Stimulated activated naive CD8-positive, alpha-beta T cell treated with anti-CD3 and anti-CD28 coated beads, Interleukin-15, amount 100 ng/mL, for 72 hours (primary cell): ENCODE data around the gene WDFY3.
"Not testable (repeated sequence)": the region's sequence is repeated elsewhere in the genome, so short reads cannot be mapped to it uniquely, and the experiment has no call there.

ENCODE experiments used
- ATAC-seq: fragments of 150-1000 bp; cut with Tn5 transposase; 2 replicates; pipeline ENCODE4 v1.10.0; 2021; ENCODE audit warnings: mild to moderate bottlenecking, moderate library complexity
- DNase-seq, 2 donors: peaks; one replicate each; pipeline ENCODE4 v3.0.0; 2021 to 2022
- H3K27ac Mint-ChIP-seq, 2 donors: one replicate each; pipeline ENCODE4 v1.8.0; 2022; ENCODE audit warnings: mild to moderate bottlenecking in 2 of 2, mixed read lengths in 2 of 2, moderate library complexity in 2 of 2
- H3K27me3 Mint-ChIP-seq: one replicate; pipeline ENCODE4 v1.8.0; 2022; ENCODE audit warnings: mixed read lengths
- H3K4me1 Mint-ChIP-seq: one replicate; pipeline ENCODE4 v1.8.0; 2022; ENCODE audit warnings: mild to moderate bottlenecking, mixed read lengths
- H3K4me3 Mint-ChIP-seq, 2 donors: one replicate each; pipeline ENCODE4 v1.8.0; 2022; ENCODE audit warnings: mild to moderate bottlenecking in 2 of 2, mixed read lengths in 2 of 2, moderate library complexity in 1 of 2
- H3K9me3 Mint-ChIP-seq, 2 donors: one replicate each; pipeline ENCODE4 v1.8.0; 2022; ENCODE audit warnings: mixed read lengths in 2 of 2

Gene WDFY3

GRCh38 chr4:84678976-84679744 lies 287.3 kb downstream of the WDFY3 start:
- H3K4me3 Mint-ChIP-seq: no peak overlapping the region
- peaks cover 10% of the 10 kb centered on the region for H3K27me3 Mint-ChIP-seq
- H3K27ac Mint-ChIP-seq: no peak overlapping the region
- DNase-seq (no peak), ATAC-seq (no peak)
- peaks cover 21% of the 10 kb centered on the region for H3K4me1 Mint-ChIP-seq
- H3K9me3 Mint-ChIP-seq: no peaks in the 10 kb centered on the region

GRCh38 chr4:84677995-84678394 lies 288.5 kb downstream of the WDFY3 start:
- no peak overlapping the region for H3K4me3 Mint-ChIP-seq
- H3K27me3 Mint-ChIP-seq: peaks cover 10% of the 10 kb centered on the region
- no peaks in the 10 kb centered on the region for H3K9me3 Mint-ChIP-seq
- peaks cover 12% of the 10 kb centered on the region for H3K4me1 Mint-ChIP-seq
- no peak overlapping the region for H3K27ac Mint-ChIP-seq
- ATAC-seq (no peak), DNase-seq (no peak)

DNA sequence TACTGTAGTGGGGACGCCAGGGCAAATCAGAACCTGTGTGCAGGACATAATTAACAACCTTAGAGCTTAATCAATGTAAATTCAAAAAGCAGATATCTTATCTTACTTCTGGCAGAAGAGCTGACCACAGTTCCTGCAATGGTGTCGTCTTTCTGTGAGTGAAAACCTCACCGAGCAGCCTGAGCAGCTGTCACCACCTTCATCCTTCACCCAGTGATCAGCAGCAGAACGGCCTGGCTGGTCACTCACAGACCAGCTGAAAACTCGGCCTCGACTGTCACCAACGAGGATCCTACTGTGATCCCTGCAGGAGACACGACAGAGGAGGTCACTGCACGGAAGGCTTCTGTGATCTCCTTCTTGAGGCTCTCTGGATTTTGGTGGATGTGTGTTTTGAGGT lies 289.4 kb downstream of the WDFY3 start:
- DNase-seq (no peak), ATAC-seq (no peak)
- Mint-ChIP-seq H3K27me3 (peaks cover 10% of the 10 kb centered on the region), H3K27ac (no peak overlapping the region), H3K9me3 (no peaks in the 10 kb centered on the region), H3K4me1 (peaks cover 12% of the 10 kb centered on the region), H3K4me3 (no peak overlapping the region)

DNA sequence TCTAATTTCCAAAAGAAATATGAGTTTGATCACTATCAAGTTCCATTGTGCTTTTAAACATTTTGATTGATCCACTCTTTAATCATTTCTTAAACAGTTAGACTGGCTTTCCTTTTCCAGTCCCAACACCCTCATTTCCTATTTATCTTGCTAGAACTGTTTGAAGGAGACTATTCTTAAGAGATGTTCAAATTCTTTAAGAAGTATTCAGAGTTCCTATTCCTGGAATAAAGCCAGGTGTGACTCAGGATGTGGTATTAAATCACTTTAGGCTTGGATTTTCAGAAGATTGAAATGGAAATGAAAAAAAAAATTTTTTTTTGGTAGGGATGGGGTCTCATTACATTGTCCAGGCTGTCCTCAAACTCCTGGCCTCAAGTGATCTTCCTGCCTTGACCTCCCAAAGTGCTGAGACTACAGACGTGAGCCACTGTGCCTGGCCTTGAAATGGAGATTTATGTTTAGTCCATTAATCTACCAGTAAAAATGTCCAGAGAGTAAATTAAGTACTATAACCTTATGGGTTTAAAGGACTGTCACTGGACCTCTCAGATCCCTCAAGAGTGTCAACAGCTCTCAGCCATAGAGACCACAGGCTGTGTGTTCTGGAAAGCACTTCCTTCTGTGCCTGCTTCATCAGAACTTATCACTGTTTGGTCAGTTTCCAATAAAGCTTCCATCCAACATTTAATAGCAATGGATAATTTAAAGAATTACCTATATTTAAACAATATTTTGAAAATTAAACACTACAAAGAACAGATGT lies 292.8 kb downstream of the WDFY3 start:
- DNase-seq: no peak
- Mint-ChIP-seq H3K9me3 (no peaks in the 10 kb centered on the region), H3K4me3 (no peak overlapping the region), H3K4me1 (no peaks in the 10 kb centered on the region), H3K27ac (no peak overlapping the region), H3K27me3 (no peaks in the 10 kb centered on the region)
- no peak for ATAC-seq

DNA sequence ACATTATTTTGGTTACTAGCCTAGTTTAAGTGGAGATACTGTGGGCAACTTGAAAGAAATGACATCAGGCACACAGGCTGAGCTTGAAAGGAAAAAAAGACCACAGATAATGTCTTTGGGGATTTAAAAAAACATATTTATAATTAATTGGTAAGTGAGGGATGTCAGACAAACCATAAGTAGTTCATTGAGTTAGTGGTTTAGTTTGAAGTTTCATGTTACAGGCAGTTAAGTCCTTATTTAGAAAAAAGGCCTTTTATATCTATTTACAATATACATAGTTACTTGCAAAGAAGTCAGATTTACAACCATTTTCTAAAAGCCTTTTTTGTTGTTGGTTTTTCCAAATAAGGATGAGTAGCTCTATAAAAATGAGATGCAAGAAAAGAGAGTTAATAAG lies 294.3 kb downstream of the WDFY3 start:
- Mint-ChIP-seq H3K4me3 (no peak overlapping the region), H3K4me1 (no peaks in the 10 kb centered on the region), H3K9me3 (no peaks in the 10 kb centered on the region), H3K27ac (no peak overlapping the region), H3K27me3 (no peaks in the 10 kb centered on the region)
- ATAC-seq (no peak), DNase-seq (no peak)

GRCh38 chr4:84669201-84669600 lies 297.3 kb downstream of the WDFY3 start:
- ATAC-seq (no peak), DNase-seq (no peak)
- H3K27ac Mint-ChIP-seq: no peak overlapping the region
- H3K4me1 Mint-ChIP-seq: no peaks in the 10 kb centered on the region
- H3K4me3 Mint-ChIP-seq: no peak overlapping the region
- H3K27me3 Mint-ChIP-seq: peaks cover 14% of the 10 kb centered on the region
- H3K9me3 Mint-ChIP-seq: peaks cover 0 to 7% of the 10 kb centered on the region in 2 donors

GRCh38 chr4:84666439-84666838 lies 300.1 kb downstream of the WDFY3 start:
- ATAC-seq (no peak), DNase-seq (no peak)
- Mint-ChIP-seq H3K4me1 (no peaks in the 10 kb centered on the region), H3K4me3 (no peak overlapping the region), H3K9me3 (peaks cover 0 to 7% of the 10 kb centered on the region in 2 donors), H3K27me3 (peaks cover 14% of the 10 kb centered on the region), H3K27ac (no peak overlapping the region)

- peaks cover 14% of the 10 kb centered on the region for H3K27me3 Mint-ChIP-seq
- ATAC-seq, DNase-seq, H3K27ac Mint-ChIP-seq, H3K4me3 Mint-ChIP-seq, H3K9me3 Mint-ChIP-seq, H3K4me1 Mint-ChIP-seq: not testable (repeated sequence)
Observed at GRCh38 chr4:84664767-84665166, 301.7 kb downstream of the WDFY3 start.

- no peak for DNase-seq
- Mint-ChIP-seq H3K9me3 (peaks cover 16% of the 10 kb centered on the region in 2 donors), H3K27me3 (peaks cover 15% of the 10 kb centered on the region), H3K4me1 (no peaks in the 10 kb centered on the region), H3K4me3 (no peak overlapping the region), H3K27ac (no peak overlapping the region)
- no peak for ATAC-seq
Observed at GRCh38 chr4:84661191-84661939, 305.1 kb downstream of the WDFY3 start.

- Mint-ChIP-seq H3K27me3 (peaks cover 8% of the 10 kb centered on the region), H3K9me3 (peaks cover 12 to 24% of the 10 kb centered on the region in 2 donors), H3K27ac (no peak overlapping the region), H3K4me1 (no peaks in the 10 kb centered on the region), H3K4me3 (no peak overlapping the region)
- no peak for DNase-seq
- no peak for ATAC-seq
Observed at GRCh38 chr4:84660606-84661005, 305.9 kb downstream of the WDFY3 start.

DNA sequence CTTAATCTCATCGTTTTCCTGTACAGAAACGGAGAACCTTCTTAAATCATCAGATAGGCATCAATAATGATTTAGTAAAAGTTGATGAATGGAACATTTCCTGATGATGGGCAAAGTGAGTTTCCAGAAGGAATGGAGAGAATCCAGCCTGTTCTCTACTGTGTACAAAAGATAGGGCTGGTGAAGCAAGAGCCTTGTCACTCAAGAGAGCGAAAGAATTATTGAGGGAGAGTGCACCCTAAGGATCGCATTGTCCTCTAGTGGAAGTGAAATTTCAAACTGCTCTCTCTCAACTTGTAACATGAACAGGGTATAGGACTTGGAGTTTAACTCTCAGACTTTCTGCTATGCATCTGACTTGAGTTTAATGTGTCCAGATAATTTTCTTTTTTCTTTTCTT lies 314.0 kb downstream of the WDFY3 start:
- Mint-ChIP-seq H3K27ac (no peak overlapping the region), H3K4me1 (no peaks in the 10 kb centered on the region), H3K27me3 (no peaks in the 10 kb centered on the region), H3K4me3 (no peak overlapping the region), H3K9me3 (peaks cover 7 to 16% of the 10 kb centered on the region in 2 donors)
- DNase-seq (no peak), ATAC-seq (no peak)

DNA sequence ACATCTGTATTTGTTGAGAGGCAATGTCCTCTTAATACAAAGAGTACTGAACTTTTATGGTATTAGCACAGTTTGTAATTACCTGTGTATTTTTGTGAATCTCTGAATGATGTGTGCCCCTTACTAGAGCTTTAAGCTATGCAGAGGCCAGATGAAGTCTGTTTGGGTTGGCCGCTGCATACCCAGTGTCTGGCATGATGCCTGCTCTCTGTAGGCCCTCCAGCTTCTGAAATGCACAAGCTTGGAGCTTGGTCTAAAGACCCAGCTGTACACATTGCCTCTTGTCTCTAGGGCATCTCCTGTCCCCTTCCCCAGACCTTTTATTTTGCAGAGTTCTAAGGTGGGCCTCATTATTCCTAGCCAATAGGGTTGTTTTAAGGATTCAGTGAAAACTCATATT lies 315.0 kb downstream of the WDFY3 start:
- H3K4me1 Mint-ChIP-seq: no peaks in the 10 kb centered on the region
- H3K4me3 Mint-ChIP-seq: no peak overlapping the region
- DNase-seq: no peak
- no peaks in the 10 kb centered on the region for H3K27me3 Mint-ChIP-seq
- peaks cover 3 to 11% of the 10 kb centered on the region in 2 donors for H3K9me3 Mint-ChIP-seq
- ATAC-seq: no peak
- H3K27ac Mint-ChIP-seq: no peak overlapping the region

GRCh38 chr4:84648863-84649647 lies 317.4 kb downstream of the WDFY3 start:
- no peak for ATAC-seq
- H3K27me3 Mint-ChIP-seq: no peaks in the 10 kb centered on the region
- no peaks in the 10 kb centered on the region for H3K4me1 Mint-ChIP-seq
- H3K4me3 Mint-ChIP-seq: no peak overlapping the region
- DNase-seq: no peak
- H3K27ac Mint-ChIP-seq: no peak overlapping the region
- no peaks in the 10 kb centered on the region for H3K9me3 Mint-ChIP-seq

GRCh38 chr4:84648178-84648577 lies 318.3 kb downstream of the WDFY3 start:
- no peaks in the 10 kb centered on the region for H3K27me3 Mint-ChIP-seq
- H3K27ac Mint-ChIP-seq: no peak overlapping the region
- no peaks in the 10 kb centered on the region for H3K4me1 Mint-ChIP-seq
- no peak overlapping the region for H3K4me3 Mint-ChIP-seq
- DNase-seq: no peak
- no peaks in the 10 kb centered on the region for H3K9me3 Mint-ChIP-seq
- no peak for ATAC-seq

DNA sequence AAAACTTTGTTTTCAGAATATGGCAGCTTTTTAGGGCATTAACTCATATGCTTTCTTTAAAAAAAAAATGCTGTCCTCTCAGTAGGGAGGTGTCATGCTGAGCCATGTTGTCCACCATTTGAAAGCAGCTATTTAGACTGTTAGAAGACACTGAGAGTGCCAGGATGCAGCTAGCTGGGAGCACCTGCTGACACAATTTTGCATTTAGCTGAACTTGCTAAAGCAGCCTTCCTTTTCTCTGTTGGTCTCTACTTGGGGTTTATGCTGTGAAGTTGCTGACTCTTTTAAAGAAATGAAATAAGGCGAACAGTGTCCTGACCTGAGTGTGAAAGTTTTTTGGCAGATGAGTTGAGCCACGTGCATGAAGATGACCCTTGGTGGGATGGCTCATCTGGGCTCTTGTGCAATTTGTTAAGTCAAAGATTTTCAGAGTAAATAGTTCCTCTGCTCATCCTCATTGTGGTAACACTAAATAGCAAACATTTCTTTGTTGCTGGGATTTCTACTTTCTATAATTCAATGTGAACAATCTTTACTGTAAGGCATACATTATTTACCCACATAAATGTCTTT lies 319.1 kb downstream of the WDFY3 start:
- ATAC-seq (no peak), DNase-seq (no peak)
- no peaks in the 10 kb centered on the region for H3K9me3 Mint-ChIP-seq
- no peaks in the 10 kb centered on the region for H3K4me1 Mint-ChIP-seq
- no peaks in the 10 kb centered on the region for H3K27me3 Mint-ChIP-seq
- H3K27ac Mint-ChIP-seq: no peak overlapping the region
- H3K4me3 Mint-ChIP-seq: no peak overlapping the region
